Mesenchymal stem cell (in vitro differentiated cells and primary cell): Measurements from ENCODE around the gene USH2A.

ENCODE experiments used
- DNase-seq: peaks from one replicate; pipeline ENCODE4 v3.0.0-alpha.2; 2013
- H2AFZ ChIP-seq: one replicate; pipeline ENCODE4 v1.6.1; 2013; ENCODE audit warnings: low read depth, mild to moderate bottlenecking, control low read depth, inconsistent platforms, low read length, moderate library complexity
- H2AK5ac ChIP-seq: 2 replicates; pipeline ENCODE4 v1.6.1; 2013; ENCODE audit warnings: low read length, moderate library complexity, mild to moderate bottlenecking, inconsistent platforms; ENCODE audit not compliant: severe bottlenecking
- H2BK120ac ChIP-seq: one replicate; pipeline ENCODE4 v1.6.1; 2013; ENCODE audit warnings: low read depth, mild to moderate bottlenecking, inconsistent platforms, low read length, moderate library complexity
- H2BK12ac ChIP-seq, 2 experiments: one replicate each; pipeline ENCODE4 v1.6.1; 2013; ENCODE audit warnings: inconsistent platforms in 2 of 2, low read length in 2 of 2, mild to moderate bottlenecking in 2 of 2, moderate library complexity in 2 of 2, control low read depth in 1 of 2
- H2BK15ac ChIP-seq: one replicate; pipeline ENCODE4 v1.6.1; 2013; ENCODE audit warnings: mild to moderate bottlenecking, low read depth, inconsistent platforms; ENCODE audit not compliant: poor library complexity, severe bottlenecking
- H2BK5ac ChIP-seq: 2 replicates; pipeline ENCODE4 v1.6.1; 2013; ENCODE audit warnings: low read depth, mild to moderate bottlenecking, low read length, control low read depth, inconsistent platforms; ENCODE audit not compliant: poor library complexity, severe bottlenecking
- H3K14ac ChIP-seq, 2 experiments: one replicate each; pipeline ENCODE4 v1.6.1; 2013; ENCODE audit warnings: inconsistent platforms in 2 of 2, low read length in 2 of 2, control low read depth in 1 of 2, mild to moderate bottlenecking in 1 of 2, moderate library complexity in 1 of 2
- H3K18ac ChIP-seq, 2 experiments: one replicate each; pipeline ENCODE4 v1.6.1; 2013; ENCODE audit warnings: inconsistent platforms in 2 of 2, low read length in 2 of 2, control low read depth in 1 of 2, low read depth in 1 of 2, mild to moderate bottlenecking in 1 of 2
- H3K23ac ChIP-seq, 2 experiments: one replicate each; pipeline ENCODE4 v1.6.1; 2013; ENCODE audit warnings: inconsistent platforms in 2 of 2, low read length in 2 of 2, mild to moderate bottlenecking in 2 of 2, moderate library complexity in 2 of 2, control low read depth in 1 of 2
- H3K27ac ChIP-seq: 2 replicates; pipeline ENCODE4 v1.5.1; 2013; ENCODE audit warnings: mild to moderate bottlenecking, moderate library complexity, low read length, control low read depth, inconsistent platforms; ENCODE audit not compliant: poor library complexity, severe bottlenecking
- H3K27me3 ChIP-seq, 2 experiments: 2 replicates each; pipeline versions ENCODE4 v1.6.1 to v1.7.0; 2013; ENCODE audit warnings: low read length in 2 of 2, mild to moderate bottlenecking in 2 of 2, moderate library complexity in 2 of 2, control low read depth in 1 of 2, inconsistent platforms in 1 of 2; ENCODE audit not compliant: control insufficient read depth in 1 of 2, insufficient read depth in 1 of 2
- H3K36me3 ChIP-seq, 2 experiments: 2 replicates each; pipeline versions ENCODE4 v1.6.1 to v1.7.0; 2013; ENCODE audit warnings: low read length in 2 of 2, control low read depth in 1 of 2, inconsistent platforms in 1 of 2, low read depth in 1 of 2, mild to moderate bottlenecking in 1 of 2; ENCODE audit not compliant: insufficient read depth in 2 of 2, control insufficient read depth in 1 of 2
- H3K4ac ChIP-seq, 2 experiments: one replicate each; pipeline ENCODE4 v1.6.1; 2013; ENCODE audit warnings: inconsistent platforms in 2 of 2, low read length in 2 of 2, mild to moderate bottlenecking in 2 of 2, moderate library complexity in 2 of 2, control low read depth in 1 of 2, low read depth in 1 of 2
- H3K4me1 ChIP-seq: 2 replicates; pipeline ENCODE4 v1.6.1; 2013; ENCODE audit warnings: low read depth, low read length, control low read depth; ENCODE audit not compliant: control insufficient read depth, insufficient read depth
- H3K4me2 ChIP-seq: 2 replicates; pipeline ENCODE4 v1.6.1; 2013; ENCODE audit warnings: low read length, mild to moderate bottlenecking, inconsistent platforms; ENCODE audit not compliant: poor library complexity, severe bottlenecking
- H3K4me3 ChIP-seq, 2 experiments: 2 replicates each; pipeline versions ENCODE4 v1.5.1 to v1.7.0; 2013; ENCODE audit warnings: low read length in 2 of 2, mild to moderate bottlenecking in 2 of 2, control low read depth in 1 of 2, low read depth in 1 of 2; ENCODE audit not compliant: insufficient read depth in 1 of 2
- H3K79me1 ChIP-seq: replicated peaks from 2 replicates; pipeline ENCODE4 v1.6.1; 2013; ENCODE audit warnings: mild to moderate bottlenecking, control low read depth, low read length, inconsistent platforms; ENCODE audit not compliant: poor library complexity, severe bottlenecking
- H3K9ac ChIP-seq: 2 replicates; pipeline ENCODE4 v1.7.0; 2013; ENCODE audit warnings: mild to moderate bottlenecking, low read length, moderate library complexity
- H3K9me3 ChIP-seq: 2 replicates; pipeline ENCODE4 v1.7.0; 2013; ENCODE audit warnings: mild to moderate bottlenecking, low read length; ENCODE audit not compliant: control insufficient read depth
- H4K8ac ChIP-seq: one replicate; pipeline ENCODE4 v1.6.1; 2013; ENCODE audit warnings: inconsistent platforms, mild to moderate bottlenecking, low read length, moderate library complexity
- H4K91ac ChIP-seq: one replicate; pipeline ENCODE4 v1.6.1; 2013; ENCODE audit warnings: mild to moderate bottlenecking, low read length, inconsistent platforms
- WGBS: methylation state at CpG from one replicate; pipeline ENCODE4 v1.1.7; 2013; ENCODE audit warnings: mixed read lengths; 5-methylcytosine and 5-hydroxymethylcytosine counted together

Gene USH2A

GRCh38 chr1:216073793-216074595 lies 349.3 kb downstream of the USH2A start:
- Histone ChIP-seq H3K36me3 (no peaks in the 10 kb centered on the region), H2AFZ (no peak overlapping the region), H3K27ac (no peak overlapping the region), H2BK120ac (no peak overlapping the region), H2AK5ac (no peak overlapping the region), H3K14ac (no peak overlapping the region), H2BK12ac (no peak overlapping the region), H3K4me1 (peaks cover 4% of the 10 kb centered on the region), H3K23ac (no peak overlapping the region), H3K18ac (no peak overlapping the region), H3K9ac (no peak overlapping the region), H3K9me3 (no peaks in the 10 kb centered on the region), H3K79me1 (no peaks in the 10 kb centered on the region), H4K91ac (no peak overlapping the region), H4K8ac (no peak overlapping the region), H3K4ac (no peak overlapping the region), H3K27me3 (no peaks in the 10 kb centered on the region), H2BK5ac (no peak overlapping the region), H2BK15ac (no peak overlapping the region), H3K4me2 (no peak overlapping the region), H3K4me3 (no peak overlapping the region)
- no peak for DNase-seq
- WGBS, result 98% methylated on average over 7 of the region's 8 CpGs

DNA sequence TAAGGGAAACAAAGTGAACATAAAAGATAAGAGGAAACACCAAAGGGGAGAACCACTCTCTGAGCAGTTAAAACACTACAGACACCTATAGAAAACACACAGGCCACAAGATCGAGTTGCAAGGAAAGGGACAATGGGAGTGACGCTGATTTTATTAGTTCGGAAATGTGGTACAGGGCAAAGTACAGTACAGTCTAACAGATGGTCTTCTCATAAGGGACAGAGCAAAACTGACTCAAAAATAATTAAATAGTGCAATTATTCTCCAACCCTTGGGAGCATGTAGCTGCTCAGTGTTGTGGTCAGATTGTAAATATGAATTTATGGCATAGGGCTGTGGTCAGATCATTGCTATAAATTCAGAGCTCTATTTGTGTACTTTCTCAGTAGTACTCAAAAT lies 352.0 kb downstream of the USH2A start:
- H2AK5ac ChIP-seq, result no peak overlapping the region
- no peak overlapping the region for H3K4me2 ChIP-seq
- no peak overlapping the region for H4K91ac ChIP-seq
- no peak overlapping the region for H3K23ac ChIP-seq
- H3K4ac ChIP-seq, result no peak overlapping the region
- no peak overlapping the region for H3K27ac ChIP-seq
- H2BK120ac ChIP-seq, result no peak overlapping the region
- H4K8ac ChIP-seq, result no peak overlapping the region
- no peaks in the 10 kb centered on the region for H3K9me3 ChIP-seq
- H2BK12ac ChIP-seq, result no peak overlapping the region
- WGBS, result 100% methylated on average over 3 of the region's 3 CpGs
- DNase-seq, result no peak
- H2AFZ ChIP-seq, result no peak overlapping the region
- H3K9ac ChIP-seq, result no peak overlapping the region
- no peaks in the 10 kb centered on the region for H3K36me3 ChIP-seq
- no peaks in the 10 kb centered on the region for H3K27me3 ChIP-seq
- H3K4me1 ChIP-seq, result peaks cover 4% of the 10 kb centered on the region
- no peak overlapping the region for H2BK15ac ChIP-seq
- H2BK5ac ChIP-seq, result no peak overlapping the region
- no peaks in the 10 kb centered on the region for H3K79me1 ChIP-seq
- H3K14ac ChIP-seq, result no peak overlapping the region
- H3K18ac ChIP-seq, result no peak overlapping the region
- H3K4me3 ChIP-seq, result no peak overlapping the region

DNA sequence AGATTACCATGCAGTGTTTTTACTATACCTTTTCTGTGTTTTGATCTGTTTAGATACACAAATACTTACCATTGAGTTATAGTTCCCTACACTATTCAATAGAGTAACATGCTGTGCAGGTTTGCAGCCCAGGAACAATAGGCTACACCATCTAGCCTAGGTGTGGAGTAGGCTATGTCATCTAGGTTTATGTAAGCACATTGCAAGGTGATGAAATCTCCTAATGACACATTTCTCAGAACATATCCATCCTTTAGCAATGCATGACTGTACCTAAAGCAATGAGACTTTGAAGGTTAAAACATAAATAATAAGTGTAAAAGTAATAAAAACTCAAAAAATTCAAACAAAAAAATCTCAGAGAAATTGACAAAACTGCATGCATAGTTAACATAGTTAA lies 358.6 kb downstream of the USH2A start:
- Histone ChIP-seq H4K91ac (no peak overlapping the region), H3K9ac (no peak overlapping the region), H2BK5ac (no peak overlapping the region), H3K79me1 (no peaks in the 10 kb centered on the region), H3K14ac (no peak overlapping the region), H3K18ac (no peak overlapping the region), H3K27me3 (no peaks in the 10 kb centered on the region), H4K8ac (no peak overlapping the region), H3K9me3 (no peaks in the 10 kb centered on the region), H3K36me3 (no peaks in the 10 kb centered on the region), H3K4ac (no peak overlapping the region), H3K27ac (no peak overlapping the region), H2AFZ (no peak overlapping the region), H2BK120ac (no peak overlapping the region), H2BK12ac (no peak overlapping the region), H3K4me3 (no peak overlapping the region), H2BK15ac (no peak overlapping the region), H3K4me1 (no peaks in the 10 kb centered on the region), H3K23ac (no peak overlapping the region), H2AK5ac (no peak overlapping the region), H3K4me2 (no peak overlapping the region)
- DNase-seq, result no peak

- no peak overlapping the region for H3K23ac ChIP-seq
- no peak overlapping the region for H3K14ac ChIP-seq
- H3K27ac ChIP-seq, result no peak overlapping the region
- no peak overlapping the region for H4K8ac ChIP-seq
- H3K36me3 ChIP-seq, result no peaks in the 10 kb centered on the region
- no peak overlapping the region for H2BK12ac ChIP-seq
- H3K27me3 ChIP-seq, result no peaks in the 10 kb centered on the region
- no peak overlapping the region for H4K91ac ChIP-seq
- no peak overlapping the region for H2AFZ ChIP-seq
- no peak overlapping the region for H2BK15ac ChIP-seq
- H3K9ac ChIP-seq, result no peak overlapping the region
- H2BK120ac ChIP-seq, result no peak overlapping the region
- DNase-seq, result no peak
- H3K4ac ChIP-seq, result no peak overlapping the region
- no peaks in the 10 kb centered on the region for H3K9me3 ChIP-seq
- no peaks in the 10 kb centered on the region for H3K4me1 ChIP-seq
- H3K79me1 ChIP-seq, result no peaks in the 10 kb centered on the region
- H2BK5ac ChIP-seq, result no peak overlapping the region
- no peak overlapping the region for H2AK5ac ChIP-seq
- H3K4me3 ChIP-seq, result no peak overlapping the region
- 87% methylated on average over 2 of the region's 4 CpGs for WGBS
- H3K18ac ChIP-seq, result no peak overlapping the region
- H3K4me2 ChIP-seq, result no peak overlapping the region
Observed at GRCh38 chr1:216057947-216058346, 365.3 kb downstream of the USH2A start.
